ENCODE data around the gene CCDC106.

The CCDC106 gene

DNA sequence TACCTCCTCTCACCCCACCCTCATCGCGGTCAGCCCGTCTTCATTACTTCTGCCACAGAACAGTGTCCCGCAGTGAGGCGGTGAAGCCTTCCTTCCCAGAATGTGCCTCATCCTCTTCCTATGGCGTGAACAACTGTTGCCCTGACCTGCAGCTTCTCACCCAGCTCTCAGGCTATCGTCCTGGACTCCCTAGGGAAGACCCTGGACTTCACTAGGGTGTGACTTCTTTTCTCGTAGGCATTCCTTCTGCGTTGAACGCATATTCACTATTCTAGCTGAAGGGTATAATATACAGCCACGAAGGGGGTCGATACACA lies 41.6 kb upstream of the CCDC106 start:
- H3K4me1 ChIP-seq (ENCODE audit: insufficient read depth, low read length): peaks cover 14% of the 10 kb centered on the region
- H3K4me3 ChIP-seq (ENCODE audit: low read length): peak overlapping the region; percentile 91
- H3K36me3 ChIP-seq (ENCODE audit: insufficient read depth, low read length): peaks cover 23% of the 10 kb centered on the region

DNA sequence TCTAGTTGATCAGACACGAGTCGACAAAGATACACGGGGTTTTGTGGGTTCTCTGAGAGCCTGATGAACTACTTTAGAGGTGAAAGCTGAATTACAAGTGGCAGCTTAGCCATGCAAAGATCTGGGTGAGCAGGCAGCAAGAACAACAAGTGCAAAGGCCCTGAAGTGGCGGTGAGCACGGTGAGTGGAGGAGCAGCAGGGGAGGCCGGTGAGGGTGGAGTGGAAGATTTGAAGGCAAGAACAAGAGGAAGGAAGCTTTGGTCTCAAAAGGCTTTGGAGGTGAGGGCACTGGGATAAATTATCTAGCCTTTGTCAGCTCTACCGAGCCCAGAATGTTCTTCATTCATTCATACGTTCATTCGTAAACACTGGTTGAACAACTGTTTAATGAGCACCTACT lies 41.2 kb upstream of the CCDC106 start:
- Histone ChIP-seq H3K27me3 (ENCODE audit: insufficient read depth, low read length) (no peaks in the 10 kb centered on the region), H3K4me3 (ENCODE audit: low read length) (peak overlapping the region; percentile 91), H3K9me3 (ENCODE audit: low read length) (peaks cover 4% of the 10 kb centered on the region)

More for the DNA sequence above, 41.6 kb upstream of the CCDC106 start:
- Histone ChIP-seq H2AFZ (ENCODE audit: low read depth, low read length) (no peak overlapping the region), H3K27me3 (ENCODE audit: insufficient read depth, low read length) (no peaks in the 10 kb centered on the region), H3K9me3 (ENCODE audit: low read length) (peaks cover 4% of the 10 kb centered on the region)

DNA sequence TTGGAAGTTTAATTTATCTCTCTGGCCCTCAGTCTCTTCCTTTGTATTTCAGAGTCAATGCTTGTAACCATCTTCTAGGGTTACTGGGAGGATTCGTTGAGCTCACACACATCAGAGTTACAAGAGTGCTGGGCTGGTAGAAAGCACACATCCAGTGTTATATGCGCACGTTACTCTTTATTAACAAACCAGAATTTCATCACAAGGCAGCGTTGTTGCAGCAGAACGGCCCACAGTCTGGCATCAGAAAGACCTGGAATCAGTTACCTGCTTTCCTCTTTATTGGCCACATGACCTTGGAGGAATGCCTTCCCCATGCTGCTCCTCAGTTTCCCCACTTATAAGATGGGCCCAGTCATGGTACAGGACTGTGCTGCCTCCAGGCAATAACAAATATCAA lies 38.7 kb upstream of the CCDC106 start:
- Histone ChIP-seq H2AFZ (ENCODE audit: low read depth, low read length) (no peak overlapping the region), H3K4me3 (ENCODE audit: low read length) (no peak overlapping the region), H3K9me3 (ENCODE audit: low read length) (peaks cover 4% of the 10 kb centered on the region), H3K27me3 (ENCODE audit: insufficient read depth, low read length) (no peaks in the 10 kb centered on the region), H3K4me1 (ENCODE audit: insufficient read depth, low read length) (peaks cover 14% of the 10 kb centered on the region), H3K36me3 (ENCODE audit: insufficient read depth, low read length) (peaks cover 32% of the 10 kb centered on the region)

More for the DNA sequence above, 41.2 kb upstream of the CCDC106 start:
- H2AFZ ChIP-seq (ENCODE audit: low read depth, low read length): no peak overlapping the region
- peaks cover 25% of the 10 kb centered on the region for H3K36me3 ChIP-seq (ENCODE audit: insufficient read depth, low read length)
- H3K4me1 ChIP-seq (ENCODE audit: insufficient read depth, low read length): peaks cover 14% of the 10 kb centered on the region

DNA sequence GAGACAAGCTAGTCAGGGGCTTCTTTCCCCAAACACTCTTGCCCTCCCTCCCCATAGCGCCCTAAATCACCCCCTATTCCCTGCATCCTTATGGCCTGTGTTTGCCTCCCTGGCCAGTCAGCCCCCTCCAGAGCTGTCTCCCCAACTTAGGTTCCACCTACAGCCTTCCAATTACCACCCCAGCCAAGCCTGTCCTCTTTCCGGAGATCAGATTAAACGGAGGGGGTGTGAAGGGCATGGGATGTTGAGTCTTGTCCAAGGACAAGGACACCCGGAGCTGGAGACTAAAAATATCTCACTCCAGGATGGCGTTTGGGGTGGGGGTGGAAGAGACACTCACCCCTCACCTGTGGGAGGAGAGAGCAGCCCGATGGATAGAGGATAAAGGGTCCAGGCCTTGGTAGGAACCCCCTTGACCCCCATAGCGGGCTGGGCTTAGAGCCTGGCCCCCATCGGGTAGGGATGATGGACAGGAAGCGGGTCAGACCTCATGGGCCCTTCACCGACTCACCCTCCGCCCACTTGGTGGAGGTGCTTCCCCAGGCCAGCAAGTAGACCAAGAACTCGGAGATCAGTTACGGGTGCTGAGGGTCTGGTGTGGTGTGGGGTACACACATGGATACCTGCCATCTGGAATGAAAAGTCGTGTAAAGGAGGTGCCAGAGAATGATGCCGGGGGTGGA lies 36.6 kb upstream of the CCDC106 start:
- Histone ChIP-seq H2AFZ (ENCODE audit: low read depth, low read length) (no peak overlapping the region), H3K9me3 (ENCODE audit: low read length) (peaks cover 6% of the 10 kb centered on the region), H3K4me3 (ENCODE audit: low read length) (no peak overlapping the region), H3K36me3 (ENCODE audit: insufficient read depth, low read length) (peaks cover 48% of the 10 kb centered on the region), H3K27me3 (ENCODE audit: insufficient read depth, low read length) (no peaks in the 10 kb centered on the region), H3K4me1 (ENCODE audit: insufficient read depth, low read length) (peaks cover 5% of the 10 kb centered on the region)

DNA sequence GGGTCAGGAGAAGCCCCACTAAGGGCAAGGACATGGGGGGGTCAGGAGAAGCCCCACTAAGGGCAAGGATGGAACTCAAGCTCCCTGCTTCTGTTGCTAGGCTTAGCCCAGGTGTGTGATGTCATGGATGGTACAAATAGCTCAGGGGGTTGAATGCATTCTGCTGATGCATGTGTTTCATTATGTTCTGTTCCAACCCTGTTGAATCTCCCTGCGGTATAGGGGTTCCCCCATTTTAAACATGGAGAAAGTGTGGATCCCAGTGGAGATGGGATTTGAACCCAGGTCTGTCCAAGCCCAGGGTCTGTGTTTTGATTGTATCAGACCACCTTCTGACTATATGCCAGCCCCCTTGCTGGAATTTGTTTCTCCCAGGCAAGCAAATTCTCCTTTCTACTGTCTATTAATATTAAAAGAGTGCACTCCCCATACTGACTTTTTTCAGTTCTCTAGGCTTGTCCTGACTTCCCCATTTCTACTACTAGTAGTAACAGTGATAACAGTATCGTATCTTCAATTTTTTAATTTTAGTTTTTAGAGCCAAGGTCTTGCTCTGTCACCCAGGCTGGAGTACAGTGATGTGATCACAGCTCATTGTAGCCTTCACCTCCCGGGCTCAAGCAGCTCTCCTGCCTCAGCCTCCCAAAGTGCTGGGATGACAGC lies 35.9 kb upstream of the CCDC106 start:
- H3K36me3 ChIP-seq (ENCODE audit: insufficient read depth, low read length): peaks cover 48% of the 10 kb centered on the region
- H3K27me3 ChIP-seq (ENCODE audit: insufficient read depth, low read length): no peaks in the 10 kb centered on the region
- H3K4me1 ChIP-seq (ENCODE audit: insufficient read depth, low read length): no peaks in the 10 kb centered on the region
- no peak overlapping the region for H2AFZ ChIP-seq (ENCODE audit: low read depth, low read length)
- peaks cover 6% of the 10 kb centered on the region for H3K9me3 ChIP-seq (ENCODE audit: low read length)
- H3K4me3 ChIP-seq (ENCODE audit: low read length): no peak overlapping the region

DNA sequence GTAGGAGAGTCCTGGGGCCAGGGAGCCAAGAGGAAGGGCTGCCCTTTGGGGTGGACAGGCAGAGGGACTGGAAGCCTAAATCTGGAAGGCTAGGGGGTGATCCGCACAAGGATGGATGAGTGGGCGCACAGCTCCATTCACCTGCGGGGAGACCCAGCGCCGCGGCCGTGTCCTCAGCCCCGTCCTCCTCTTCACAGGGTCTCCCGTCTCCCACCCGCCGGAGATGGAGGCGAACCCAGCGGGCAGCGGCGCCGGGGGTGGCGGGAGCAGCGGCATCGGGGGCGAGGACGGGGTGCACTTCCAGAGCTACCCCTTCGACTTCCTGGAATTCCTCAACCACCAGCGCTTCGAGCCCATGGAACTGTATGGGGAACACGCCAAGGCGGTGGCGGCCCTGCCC lies 34.6 kb upstream of the CCDC106 start:
- H3K27me3 ChIP-seq (ENCODE audit: insufficient read depth, low read length): no peaks in the 10 kb centered on the region
- H3K4me1 ChIP-seq (ENCODE audit: insufficient read depth, low read length): no peaks in the 10 kb centered on the region
- peaks cover 6% of the 10 kb centered on the region for H3K9me3 ChIP-seq (ENCODE audit: low read length)
- no peak overlapping the region for H3K4me3 ChIP-seq (ENCODE audit: low read length)
- H3K36me3 ChIP-seq (ENCODE audit: insufficient read depth, low read length): peaks cover 46% of the 10 kb centered on the region
- H2AFZ ChIP-seq (ENCODE audit: low read depth, low read length): no peak overlapping the region

DNA sequence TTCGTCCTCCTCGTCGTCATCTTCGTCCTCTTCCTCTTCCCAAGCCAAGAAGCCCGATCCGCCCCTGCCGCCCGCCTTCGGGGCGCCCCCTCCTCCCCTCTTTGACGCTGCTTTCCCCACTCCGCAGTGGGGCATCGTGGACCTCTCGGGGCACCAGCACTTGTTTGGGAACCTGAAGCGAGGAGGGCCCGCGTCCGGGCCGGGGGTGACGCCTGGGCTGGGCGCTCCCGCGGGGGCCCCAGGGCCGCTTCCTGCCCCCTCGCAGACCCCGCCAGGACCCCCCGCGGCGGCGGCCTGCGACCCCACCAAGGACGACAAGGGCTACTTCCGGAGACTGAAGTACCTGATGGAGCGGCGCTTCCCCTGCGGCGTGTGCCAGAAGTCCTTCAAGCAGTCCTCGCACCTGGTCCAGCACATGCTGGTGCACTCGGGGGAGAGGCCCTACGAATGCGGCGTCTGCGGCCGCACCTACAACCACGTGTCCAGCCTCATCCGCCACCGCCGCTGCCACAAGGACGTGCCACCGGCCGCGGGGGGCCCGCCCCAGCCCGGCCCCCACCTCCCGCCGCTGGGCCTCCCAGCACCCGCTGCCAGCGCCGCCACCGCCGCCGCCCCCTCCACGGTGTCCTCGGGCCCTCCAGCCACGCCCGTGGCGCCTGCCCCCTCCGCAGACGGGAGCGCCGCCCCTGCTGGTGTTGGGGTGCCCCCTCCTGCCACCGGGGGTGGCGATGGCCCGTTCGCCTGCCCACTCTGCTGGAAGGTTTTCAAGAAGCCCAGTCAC lies 33.9 kb upstream of the CCDC106 start:
- Histone ChIP-seq H3K4me1 (ENCODE audit: insufficient read depth, low read length) (no peaks in the 10 kb centered on the region), H3K27me3 (ENCODE audit: insufficient read depth, low read length) (no peaks in the 10 kb centered on the region), H2AFZ (ENCODE audit: low read depth, low read length) (no peak overlapping the region), H3K4me3 (ENCODE audit: low read length) (no peak overlapping the region), H3K9me3 (ENCODE audit: low read length) (peaks cover 6% of the 10 kb centered on the region), H3K36me3 (ENCODE audit: insufficient read depth, low read length) (peaks cover 45% of the 10 kb centered on the region)

DNA sequence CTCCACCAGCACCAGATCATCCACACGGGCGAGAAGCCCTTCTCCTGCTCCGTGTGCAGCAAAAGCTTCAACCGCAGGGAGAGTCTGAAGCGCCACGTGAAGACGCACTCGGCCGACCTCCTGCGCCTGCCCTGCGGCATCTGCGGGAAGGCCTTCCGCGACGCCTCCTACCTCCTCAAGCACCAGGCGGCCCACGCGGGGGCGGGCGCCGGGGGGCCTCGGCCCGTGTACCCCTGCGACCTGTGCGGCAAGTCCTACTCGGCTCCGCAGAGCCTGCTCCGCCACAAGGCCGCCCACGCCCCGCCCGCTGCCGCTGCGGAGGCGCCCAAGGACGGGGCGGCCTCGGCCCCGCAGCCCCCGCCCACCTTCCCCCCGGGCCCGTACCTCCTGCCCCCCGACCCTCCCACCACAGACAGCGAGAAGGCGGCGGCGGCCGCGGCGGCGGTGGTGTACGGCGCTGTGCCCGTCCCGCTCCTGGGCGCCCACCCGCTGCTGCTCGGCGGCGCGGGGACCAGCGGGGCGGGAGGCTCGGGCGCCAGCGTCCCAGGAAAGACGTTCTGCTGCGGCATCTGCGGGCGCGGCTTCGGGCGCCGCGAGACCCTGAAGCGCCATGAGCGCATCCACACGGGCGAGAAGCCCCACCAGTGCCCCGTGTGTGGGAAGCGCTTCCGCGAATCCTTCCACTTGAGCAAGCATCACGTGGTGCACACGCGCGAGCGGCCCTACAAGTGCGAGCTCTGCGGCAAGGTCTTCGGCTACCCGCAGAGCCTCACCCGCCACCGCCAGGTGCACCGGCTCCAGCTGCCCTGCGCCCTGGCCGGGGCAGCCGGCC lies 33.1 kb upstream of the CCDC106 start:
- H2AFZ ChIP-seq (ENCODE audit: low read depth, low read length): no peak overlapping the region
- no peaks in the 10 kb centered on the region for H3K27me3 ChIP-seq (ENCODE audit: insufficient read depth, low read length)
- no peak overlapping the region for H3K4me3 ChIP-seq (ENCODE audit: low read length)
- H3K4me1 ChIP-seq (ENCODE audit: insufficient read depth, low read length): no peaks in the 10 kb centered on the region
- H3K36me3 ChIP-seq (ENCODE audit: insufficient read depth, low read length): peaks cover 44% of the 10 kb centered on the region
- H3K9me3 ChIP-seq (ENCODE audit: low read length): peaks cover 2% of the 10 kb centered on the region

DNA sequence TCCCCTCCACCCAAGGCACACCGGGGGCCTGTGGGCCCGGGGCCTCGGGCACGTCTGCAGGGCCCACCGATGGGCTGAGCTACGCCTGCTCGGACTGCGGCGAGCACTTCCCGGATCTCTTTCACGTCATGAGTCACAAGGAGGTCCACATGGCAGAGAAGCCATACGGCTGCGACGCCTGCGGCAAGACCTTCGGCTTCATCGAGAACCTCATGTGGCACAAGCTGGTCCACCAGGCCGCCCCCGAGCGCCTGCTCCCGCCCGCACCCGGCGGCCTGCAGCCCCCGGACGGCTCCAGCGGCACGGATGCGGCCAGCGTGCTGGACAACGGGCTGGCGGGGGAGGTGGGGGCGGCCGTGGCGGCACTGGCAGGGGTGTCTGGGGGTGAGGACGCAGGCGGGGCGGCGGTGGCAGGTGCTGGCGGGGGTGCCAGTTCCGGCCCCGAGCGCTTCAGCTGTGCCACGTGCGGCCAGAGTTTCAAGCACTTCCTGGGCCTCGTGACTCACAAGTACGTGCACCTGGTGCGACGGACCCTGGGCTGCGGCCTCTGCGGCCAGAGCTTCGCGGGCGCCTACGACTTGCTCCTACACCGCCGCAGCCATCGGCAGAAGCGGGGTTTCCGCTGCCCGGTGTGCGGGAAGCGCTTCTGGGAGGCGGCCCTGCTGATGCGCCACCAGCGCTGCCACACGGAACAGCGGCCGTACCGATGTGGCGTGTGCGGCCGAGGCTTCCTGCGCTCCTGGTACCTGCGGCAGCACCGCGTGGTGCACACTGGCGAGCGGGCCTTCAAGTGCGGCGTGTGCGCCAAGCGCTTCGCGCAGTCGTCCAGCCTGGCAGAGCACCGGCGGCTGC lies 32.2 kb upstream of the CCDC106 start:
- Histone ChIP-seq H3K4me3 (ENCODE audit: low read length) (no peak overlapping the region), H3K36me3 (ENCODE audit: insufficient read depth, low read length) (peaks cover 47% of the 10 kb centered on the region), H3K4me1 (ENCODE audit: insufficient read depth, low read length) (no peaks in the 10 kb centered on the region), H3K27me3 (ENCODE audit: insufficient read depth, low read length) (no peaks in the 10 kb centered on the region), H2AFZ (ENCODE audit: low read depth, low read length) (no peak overlapping the region), H3K9me3 (ENCODE audit: low read length) (peaks cover 2% of the 10 kb centered on the region)

DNA sequence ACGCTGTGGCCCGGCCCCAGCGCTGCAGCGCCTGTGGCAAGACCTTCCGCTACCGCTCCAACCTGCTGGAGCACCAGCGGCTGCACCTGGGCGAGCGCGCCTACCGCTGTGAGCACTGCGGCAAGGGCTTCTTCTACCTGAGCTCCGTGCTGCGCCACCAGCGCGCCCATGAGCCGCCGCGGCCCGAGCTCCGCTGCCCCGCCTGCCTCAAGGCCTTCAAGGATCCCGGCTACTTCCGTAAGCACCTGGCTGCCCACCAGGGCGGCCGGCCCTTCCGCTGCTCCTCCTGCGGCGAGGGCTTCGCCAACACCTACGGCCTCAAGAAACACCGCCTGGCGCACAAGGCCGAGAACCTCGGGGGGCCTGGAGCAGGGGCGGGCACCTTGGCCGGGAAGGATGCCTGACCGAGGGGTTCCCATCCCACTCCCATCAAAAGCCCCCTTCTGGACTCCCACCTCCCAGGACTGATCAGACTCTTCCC lies 31.6 kb upstream of the CCDC106 start:
- Histone ChIP-seq H3K27me3 (ENCODE audit: insufficient read depth, low read length) (no peaks in the 10 kb centered on the region), H2AFZ (ENCODE audit: low read depth, low read length) (no peak overlapping the region), H3K4me1 (ENCODE audit: insufficient read depth, low read length) (no peaks in the 10 kb centered on the region), H3K9me3 (ENCODE audit: low read length) (peaks cover 2% of the 10 kb centered on the region), H3K4me3 (ENCODE audit: low read length) (no peak overlapping the region), H3K36me3 (ENCODE audit: insufficient read depth, low read length) (peaks cover 51% of the 10 kb centered on the region)

DNA sequence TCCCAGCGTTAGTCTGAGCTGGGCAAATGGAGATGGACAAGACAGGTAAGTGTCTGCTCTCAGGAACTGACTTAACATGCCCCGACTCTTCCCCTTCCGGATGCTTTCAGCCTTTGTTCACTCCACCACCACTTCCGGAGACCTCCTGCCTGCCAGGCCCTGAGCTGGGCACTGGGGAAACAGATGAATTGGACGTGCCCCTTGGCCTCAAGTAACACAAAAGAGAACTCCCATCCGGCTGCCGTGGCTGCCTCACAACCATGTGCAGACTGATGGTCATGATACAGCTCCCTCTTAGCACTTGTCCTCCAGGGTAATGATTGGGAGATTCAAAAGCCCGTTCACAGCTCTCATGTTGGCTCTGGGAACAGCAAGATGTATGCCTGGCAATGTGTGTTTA lies 30.6 kb upstream of the CCDC106 start:
- Histone ChIP-seq H3K9me3 (ENCODE audit: low read length) (peaks cover 2% of the 10 kb centered on the region), H3K36me3 (ENCODE audit: insufficient read depth, low read length) (peaks cover 53% of the 10 kb centered on the region), H3K4me3 (ENCODE audit: low read length) (no peak overlapping the region), H2AFZ (ENCODE audit: low read depth, low read length) (no peak overlapping the region), H3K27me3 (ENCODE audit: insufficient read depth, low read length) (no peaks in the 10 kb centered on the region), H3K4me1 (ENCODE audit: insufficient read depth, low read length) (no peaks in the 10 kb centered on the region)

DNA sequence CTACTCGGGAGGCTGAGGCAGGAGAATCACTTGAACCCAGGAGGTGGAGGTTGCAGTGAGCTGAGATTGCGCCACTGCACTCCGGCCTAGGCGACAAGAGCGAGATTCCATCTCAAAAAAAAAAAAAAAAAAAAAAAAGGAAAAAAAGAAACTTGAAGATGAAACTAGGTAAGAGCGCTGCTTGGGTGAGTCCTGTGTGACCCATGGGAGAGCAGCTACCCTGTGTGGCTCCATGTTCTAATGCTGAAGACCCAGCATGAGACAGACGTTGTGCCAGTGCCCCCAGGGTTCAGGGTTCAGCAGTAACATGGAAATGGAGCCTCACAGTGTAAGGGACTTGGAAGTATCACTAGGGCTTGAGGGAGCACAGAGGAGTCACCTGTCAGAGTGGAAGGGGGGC lies 29.6 kb upstream of the CCDC106 start:
- Histone ChIP-seq H3K9me3 (ENCODE audit: low read length) (peaks cover 2% of the 10 kb centered on the region), H3K27me3 (ENCODE audit: insufficient read depth, low read length) (no peaks in the 10 kb centered on the region)

More for the DNA sequence above, 29.6 kb upstream of the CCDC106 start:
- Histone ChIP-seq H3K4me1 (ENCODE audit: insufficient read depth, low read length) (no peaks in the 10 kb centered on the region), H3K36me3 (ENCODE audit: insufficient read depth, low read length) (peaks cover 49% of the 10 kb centered on the region), H2AFZ (ENCODE audit: low read depth, low read length) (no peak overlapping the region), H3K4me3 (ENCODE audit: low read length) (no peak overlapping the region)

Measured in neuron (in vitro differentiated cells).